ENCODE measurements around the gene MRAP.

DNA sequence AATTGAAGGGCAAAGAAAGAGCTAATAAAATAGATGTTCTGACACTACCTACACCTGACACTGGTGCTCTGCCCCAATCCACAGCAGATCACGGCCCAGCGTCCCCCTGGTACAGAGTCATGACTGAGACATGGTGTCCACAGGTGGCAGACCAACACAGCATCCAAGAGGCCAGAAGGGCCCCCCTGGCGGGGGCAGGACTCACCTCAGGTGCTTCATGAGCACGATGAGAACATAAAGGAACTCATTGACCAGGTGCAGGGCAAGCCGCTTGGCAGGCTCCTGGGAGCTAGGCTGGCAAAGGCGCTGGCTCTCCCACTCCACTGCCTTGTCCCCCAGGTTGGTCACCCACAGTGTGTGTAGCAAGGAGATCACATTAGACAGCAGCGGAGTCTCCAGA is 20.4 kb downstream of the MRAP start:
- TF ChIP-seq, protein P1, sequence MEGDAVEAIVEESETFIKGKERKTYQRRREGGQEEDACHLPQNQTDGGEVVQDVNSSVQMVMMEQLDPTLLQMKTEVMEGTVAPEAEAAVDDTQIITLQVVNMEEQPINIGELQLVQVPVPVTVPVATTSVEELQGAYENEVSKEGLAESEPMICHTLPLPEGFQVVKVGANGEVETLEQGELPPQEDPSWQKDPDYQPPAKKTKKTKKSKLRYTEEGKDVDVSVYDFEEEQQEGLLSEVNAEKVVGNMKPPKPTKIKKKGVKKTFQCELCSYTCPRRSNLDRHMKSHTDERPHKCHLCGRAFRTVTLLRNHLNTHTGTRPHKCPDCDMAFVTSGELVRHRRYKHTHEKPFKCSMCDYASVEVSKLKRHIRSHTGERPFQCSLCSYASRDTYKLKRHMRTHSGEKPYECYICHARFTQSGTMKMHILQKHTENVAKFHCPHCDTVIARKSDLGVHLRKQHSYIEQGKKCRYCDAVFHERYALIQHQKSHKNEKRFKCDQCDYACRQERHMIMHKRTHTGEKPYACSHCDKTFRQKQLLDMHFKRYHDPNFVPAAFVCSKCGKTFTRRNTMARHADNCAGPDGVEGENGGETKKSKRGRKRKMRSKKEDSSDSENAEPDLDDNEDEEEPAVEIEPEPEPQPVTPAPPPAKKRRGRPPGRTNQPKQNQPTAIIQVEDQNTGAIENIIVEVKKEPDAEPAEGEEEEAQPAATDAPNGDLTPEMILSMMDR (conservative IDR thresholded peaks at IDR 0.05), result no peak
- TF ChIP-seq ZFX (IDR thresholded peaks at IDR 0.05), result no peak
